ENCODE results near the gene KRT1.

KRT1 gene

GRCh38 chr12:52659951-52660350 is 20.3 kb downstream of the KRT1 start:
- no peak for DNase-seq (ENCODE audit: low read depth)

- DNase-seq (ENCODE audit: low read depth): no peak
Measured at GRCh38 chr12:52659395-52659794, 20.8 kb downstream of the KRT1 start.

DNA sequence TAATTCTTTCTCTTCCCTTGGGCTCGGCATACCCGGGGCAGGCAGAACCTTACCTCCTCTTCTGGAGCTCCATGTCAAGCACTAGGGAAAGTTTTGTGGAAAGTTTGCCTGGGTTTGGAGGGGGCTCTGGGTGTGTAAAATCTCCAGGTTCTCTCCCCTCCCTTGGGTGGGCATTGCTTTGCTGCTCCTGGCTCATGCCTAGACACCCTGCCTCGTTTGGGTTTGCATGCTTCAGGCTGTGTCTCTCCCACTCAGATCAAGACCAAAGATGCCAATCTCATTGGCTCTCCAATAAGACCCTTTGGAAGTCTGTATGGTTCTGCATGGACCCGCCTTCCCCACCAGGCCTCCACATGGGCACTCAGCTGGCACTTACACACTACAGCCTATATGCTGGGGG is 22.0 kb downstream of the KRT1 start:
- DNase-seq (ENCODE audit: low read depth): no peak

- no peak for DNase-seq (ENCODE audit: low read depth)
Measured at GRCh38 chr12:52657250-52657902, 22.8 kb downstream of the KRT1 start.

DNA sequence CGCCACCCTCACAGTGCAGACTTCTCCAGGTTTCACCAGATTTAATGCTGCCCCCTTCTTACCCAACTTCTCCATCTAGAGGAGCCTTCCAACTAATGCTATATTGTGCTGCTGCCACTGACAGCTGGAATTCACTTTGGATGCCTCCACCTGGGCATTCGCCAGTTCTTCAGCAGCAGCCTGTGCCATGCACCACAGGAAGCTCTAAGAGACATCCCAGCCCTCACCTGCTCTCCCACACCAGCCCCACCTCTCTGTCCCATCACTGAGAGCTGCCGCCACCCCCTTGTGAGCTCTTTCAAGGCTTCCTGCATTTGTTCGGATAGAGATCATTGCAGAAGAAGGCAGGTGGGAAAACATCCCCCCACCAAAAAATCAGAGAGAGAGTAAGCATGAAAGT is 23.6 kb downstream of the KRT1 start:
- no peak for DNase-seq (ENCODE audit: low read depth)

GRCh38 chr12:52655720-52656124 is 24.5 kb downstream of the KRT1 start:
- DNase-seq (ENCODE audit: low read depth): no peak

DNA sequence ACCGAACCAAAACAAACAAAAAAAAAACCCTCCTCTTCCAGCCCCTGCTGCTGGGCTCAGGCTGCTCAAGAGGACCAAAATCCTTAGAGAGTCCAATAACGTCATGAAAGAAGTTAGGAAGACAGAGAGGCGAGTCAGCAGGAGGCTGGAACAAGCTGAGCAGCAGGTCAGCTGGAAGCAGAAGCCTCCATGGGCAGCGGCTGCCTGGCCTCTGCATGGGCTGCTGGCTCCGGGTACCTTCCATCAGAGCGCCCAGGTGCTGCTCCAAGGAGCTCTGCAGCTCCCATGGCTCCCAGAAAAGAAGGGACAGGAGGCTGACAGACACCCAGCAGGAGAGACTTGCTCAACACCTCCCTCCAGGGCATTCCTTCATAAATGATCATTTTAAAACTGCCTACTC is 25.0 kb downstream of the KRT1 start:
- no peak for DNase-seq (ENCODE audit: low read depth)

DNA sequence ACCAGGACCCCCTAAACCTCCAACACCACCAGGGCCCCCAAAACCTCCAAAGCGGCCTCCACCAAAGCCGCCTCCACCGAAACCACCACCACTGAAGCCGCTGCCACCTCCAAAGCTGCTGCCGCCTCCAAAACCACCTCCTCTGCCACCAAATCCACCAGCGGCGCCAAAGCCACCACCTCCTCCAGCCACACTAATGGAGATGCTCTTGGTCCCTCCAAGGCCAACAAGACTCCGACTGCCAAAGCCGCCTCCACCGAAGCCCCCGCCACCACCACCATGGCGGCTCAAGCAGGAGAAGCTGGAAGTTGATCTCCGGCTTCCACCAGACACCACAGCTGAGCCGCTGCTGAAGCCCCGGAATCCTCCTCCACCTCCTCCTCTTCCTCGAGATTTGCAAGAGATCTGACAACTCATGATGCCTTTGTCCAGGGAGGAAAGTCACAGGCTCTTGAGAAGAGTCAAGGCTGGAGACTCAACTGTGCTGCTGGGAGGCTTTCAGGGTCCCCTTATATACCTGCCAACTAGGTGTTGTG is 28.4 kb downstream of the KRT1 start, which contains the start of gene KRT2:
Gene KRT2, minus strand, starts transcription at position 486 of the 536 bp plus-strand sequence. Its CDS starts 69 bp downstream, at position 417.
- no peak for DNase-seq (ENCODE audit: low read depth)

- no peak for DNase-seq (ENCODE audit: low read depth)
Measured at GRCh38 chr12:52650520-52651081, 29.6 kb downstream of the KRT1 start.

DNA sequence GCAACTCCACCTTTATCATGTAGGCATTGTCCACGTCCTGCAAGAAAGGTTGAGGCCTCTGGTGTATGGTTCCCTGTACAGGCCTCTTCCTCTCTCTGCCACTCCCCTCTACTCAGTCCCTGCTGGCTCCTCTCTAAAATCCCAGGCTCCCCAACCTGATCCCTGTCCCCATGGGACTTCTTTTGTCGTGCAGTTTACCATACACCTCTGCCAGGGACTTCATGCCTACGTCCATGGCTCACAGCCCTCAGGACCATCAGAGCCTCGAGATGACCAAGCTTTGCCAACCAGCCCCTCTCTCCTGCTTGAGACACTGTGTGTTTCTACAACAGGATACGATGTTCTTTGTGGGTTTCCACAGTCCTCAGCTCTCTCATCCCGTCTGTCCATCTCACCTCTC is 31.1 kb downstream of the KRT1 start:
- DNase-seq (ENCODE audit: low read depth): no peak

GRCh38 chr12:52648012-52648550 is 32.1 kb downstream of the KRT1 start:
- no peak for DNase-seq (ENCODE audit: low read depth)

DNA sequence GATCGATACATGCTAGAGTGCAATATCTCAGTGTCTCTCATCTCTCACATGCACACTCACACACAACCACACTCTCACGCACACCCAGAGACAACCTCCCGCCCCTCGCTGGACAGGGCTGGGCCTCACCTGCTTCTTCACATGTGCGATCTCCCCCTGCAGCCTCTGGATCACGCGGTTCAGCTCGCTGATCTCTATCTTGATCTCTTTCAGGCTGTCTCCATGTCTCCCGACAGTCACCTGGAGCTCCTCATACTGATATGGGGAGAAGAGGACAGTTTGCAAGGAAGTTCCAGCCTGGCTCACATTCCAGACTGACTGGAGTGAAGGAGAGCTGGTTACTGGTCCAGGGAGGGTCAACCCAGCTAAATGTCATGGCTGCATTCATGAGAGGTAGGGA is 32.6 kb downstream of the KRT1 start:
- DNase-seq (ENCODE audit: low read depth): no peak

- DNase-seq (ENCODE audit: low read depth): no peak
Measured at GRCh38 chr12:52646613-52647012, 33.6 kb downstream of the KRT1 start.

DNA sequence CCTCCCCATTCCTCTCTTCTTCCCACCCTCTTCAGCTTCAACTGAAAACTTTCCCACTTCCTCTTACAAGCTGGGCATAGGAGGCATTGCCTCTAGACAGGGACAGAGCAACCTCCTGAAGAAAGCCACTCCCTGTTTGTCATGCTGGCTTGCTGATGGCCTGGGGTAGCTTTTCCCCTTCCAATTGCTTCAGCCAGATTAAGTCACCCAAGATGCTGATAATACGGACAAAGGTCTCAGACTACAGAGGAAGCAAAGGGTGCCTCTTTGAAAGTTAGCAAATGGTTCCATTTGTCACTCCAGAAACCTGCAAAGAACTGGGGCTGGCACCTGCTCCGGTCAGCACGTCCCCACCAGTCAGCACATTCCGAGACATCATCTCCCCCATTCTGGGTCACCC is 34.2 kb downstream of the KRT1 start:
- DNase-seq (ENCODE audit: low read depth): no peak

DNA sequence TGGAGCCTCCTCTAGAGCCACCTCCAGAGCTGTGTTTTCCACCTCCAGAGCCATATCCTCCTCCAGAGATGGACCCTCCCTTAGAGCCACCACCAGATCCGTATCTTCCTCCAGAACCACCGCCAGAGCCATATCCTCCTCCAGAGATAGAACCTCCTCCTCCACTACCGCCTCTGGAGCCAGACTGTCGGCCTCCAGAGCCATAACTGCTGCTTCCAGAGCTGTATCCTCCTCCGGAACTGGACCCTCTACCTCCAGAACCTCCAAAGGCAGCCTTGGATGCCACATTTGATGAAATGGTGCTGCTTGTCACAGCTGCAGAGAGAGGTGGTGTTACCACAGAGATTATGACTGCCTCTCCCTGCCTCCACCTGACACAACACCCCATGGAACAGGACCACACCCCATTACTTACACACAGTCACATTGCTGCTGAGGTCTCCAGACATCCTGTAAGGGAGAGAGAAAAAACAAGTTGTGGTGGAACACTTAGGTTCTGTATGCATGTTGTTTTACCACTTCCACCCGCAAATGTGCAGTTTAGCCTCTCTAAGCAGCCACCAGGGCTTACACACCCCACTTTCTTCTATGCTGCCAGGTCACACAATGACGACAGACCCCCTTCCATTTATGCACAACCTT is 35.0 kb downstream of the KRT1 start:
- no peak for DNase-seq (ENCODE audit: low read depth)

GRCh38 chr12:52644078-52644415 is 36.2 kb downstream of the KRT1 start:
- no peak for DNase-seq (ENCODE audit: low read depth)

DNA sequence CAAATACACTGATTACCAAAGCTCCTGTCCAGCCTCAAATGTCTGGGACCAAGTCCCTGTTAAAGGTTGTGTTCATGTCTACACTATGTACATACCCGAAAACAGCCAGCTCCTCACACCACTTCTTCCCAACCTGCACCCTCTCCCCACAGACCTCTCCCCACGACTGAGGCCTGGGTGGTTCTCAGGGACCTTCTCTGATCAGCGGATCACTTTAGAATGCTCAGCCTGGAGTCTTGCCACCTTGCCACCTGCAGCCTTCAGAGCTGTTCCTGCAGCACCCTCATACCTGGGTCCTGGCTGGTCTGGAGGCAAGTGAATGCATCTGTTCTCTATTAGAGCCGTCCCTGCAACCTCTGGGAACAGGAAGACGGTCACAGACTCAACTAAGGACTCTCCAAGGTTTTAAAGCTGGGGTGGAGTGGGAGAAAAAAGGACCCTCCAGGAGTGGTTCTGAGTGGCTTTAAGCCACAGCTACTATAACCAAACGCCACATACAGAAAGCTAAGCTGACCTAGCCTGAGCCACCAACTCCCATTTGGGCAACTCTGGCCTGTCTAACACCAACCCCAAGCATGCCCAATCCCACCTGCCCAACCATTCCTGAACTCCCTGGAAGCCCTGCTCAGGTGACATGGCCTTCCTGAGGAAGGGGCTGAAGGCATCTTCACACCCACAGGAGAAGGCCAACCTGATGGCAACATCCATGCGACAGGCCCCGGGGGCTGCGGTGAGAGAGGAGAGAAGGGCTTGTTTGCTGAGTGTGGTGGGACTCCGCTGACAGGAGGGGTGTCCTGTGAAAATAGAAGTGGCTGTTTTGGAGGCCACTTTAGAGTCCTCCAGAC is 36.8 kb downstream of the KRT1 start:
- DNase-seq (ENCODE audit: low read depth): no peak

DNA sequence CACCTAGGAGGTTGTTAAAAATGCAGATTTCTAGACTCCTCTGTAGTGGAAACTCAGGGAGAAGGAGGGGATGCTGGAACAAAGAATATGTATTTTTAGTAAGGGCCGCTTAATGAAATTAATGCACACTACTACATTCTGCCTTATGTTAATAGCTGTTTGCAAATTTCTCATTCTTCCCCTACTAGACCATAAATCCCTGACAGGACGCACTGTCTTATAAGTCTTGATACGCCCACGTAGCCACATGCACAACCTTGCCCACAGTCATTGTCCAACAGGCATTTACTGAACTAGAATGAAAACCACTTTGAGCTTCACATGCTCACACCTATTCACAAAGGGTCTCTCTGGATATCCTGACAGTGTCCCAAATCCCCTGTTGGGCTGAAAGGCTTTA is 38.7 kb downstream of the KRT1 start:
- no peak for DNase-seq (ENCODE audit: low read depth)

DNA sequence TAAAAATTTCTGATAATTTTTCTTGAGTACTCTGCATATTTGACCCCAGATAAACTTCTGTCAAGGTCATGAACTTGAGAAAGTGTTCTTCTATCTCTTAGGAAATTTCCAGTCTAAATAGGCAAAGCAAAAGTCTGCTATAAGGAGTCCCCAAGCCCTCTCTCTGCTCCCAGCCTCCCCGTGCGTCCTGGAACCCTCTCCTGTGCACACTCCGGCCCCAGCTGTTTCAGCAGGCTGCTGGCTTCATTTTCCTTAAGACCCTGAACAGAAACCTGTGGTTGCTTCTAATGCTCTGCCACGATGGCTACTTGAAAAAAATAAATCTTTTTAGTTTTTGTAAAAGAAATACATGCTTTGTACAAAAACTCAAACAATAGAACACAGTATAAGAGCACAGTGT is 42.9 kb downstream of the KRT1 start:
- no peak for DNase-seq (ENCODE audit: low read depth)

- DNase-seq (ENCODE audit: low read depth): no peak
Measured at GRCh38 chr12:52636592-52637258, 43.5 kb downstream of the KRT1 start.

GRCh38 chr12:52636189-52636588 is 44.0 kb downstream of the KRT1 start:
- no peak for DNase-seq (ENCODE audit: low read depth)

Data from stimulated activated CD4-positive, alpha-beta T cell treated with anti-CD3 and anti-CD28 coated beads, Interleukin-2, amount 100 ng/mL, for 4 hours (primary cell).